H9 (cell line): ENCODE results near the gene NT5DC1. TPM values are rescaled to one million over a fixed set of nuclear protein-coding genes. Genes with fewer than 3 reads are reported as not detected.

ENCODE experiments used
- DNase-seq: peaks from one replicate; pipeline ENCODE4 v3.0.0-alpha.2; 2017
- H2AFZ ChIP-seq: one replicate; pipeline ENCODE4 v1.6.1; 2013; ENCODE audit warnings: mild to moderate bottlenecking, low read length, control low read depth, moderate library complexity
- H2AK5ac ChIP-seq: 2 replicates; pipeline ENCODE4 v1.6.1; 2013; ENCODE audit warnings: low read length, control low read depth, mixed read lengths; ENCODE audit not compliant: insufficient read length
- H2BK120ac ChIP-seq: one replicate; pipeline ENCODE4 v1.6.1; 2013; ENCODE audit warnings: low read depth, mild to moderate bottlenecking, low read length, control low read depth, inconsistent platforms; ENCODE audit not compliant: poor library complexity, severe bottlenecking
- H2BK12ac ChIP-seq: 2 replicates; pipeline ENCODE4 v1.6.1; 2013; ENCODE audit warnings: low read length, control low read depth, mixed read lengths, low read depth; ENCODE audit not compliant: insufficient read length
- H2BK15ac ChIP-seq: 2 replicates; pipeline ENCODE4 v1.6.1; 2013; ENCODE audit warnings: low read depth, low read length, control low read depth
- H2BK20ac ChIP-seq: one replicate; pipeline ENCODE4 v1.6.1; 2013; ENCODE audit warnings: low read depth, mild to moderate bottlenecking, low read length, control low read depth, inconsistent platforms; ENCODE audit not compliant: poor library complexity, severe bottlenecking
- H2BK5ac ChIP-seq: 2 replicates; pipeline ENCODE4 v1.6.1; 2013; ENCODE audit warnings: low read length, control low read depth, mixed read lengths; ENCODE audit not compliant: insufficient read length
- H3K14ac ChIP-seq: 2 replicates; pipeline ENCODE4 v1.6.1; 2013; ENCODE audit warnings: low read length, control low read depth; ENCODE audit not compliant: insufficient read depth
- H3K18ac ChIP-seq: 2 replicates; pipeline ENCODE4 v1.6.1; 2013; ENCODE audit warnings: low read depth, mild to moderate bottlenecking, mixed read lengths, low read length, control low read depth; ENCODE audit not compliant: insufficient read length
- H3K23ac ChIP-seq: 2 replicates; pipeline ENCODE4 v1.6.1; 2013; ENCODE audit warnings: low read length, control low read depth, mixed read lengths, low read depth; ENCODE audit not compliant: insufficient read length
- H3K23me2 ChIP-seq: 2 replicates; pipeline ENCODE4 v1.6.1; 2013; ENCODE audit warnings: low read depth, mild to moderate bottlenecking, mixed read lengths, low read length, control low read depth; ENCODE audit not compliant: insufficient read length, poor library complexity, severe bottlenecking
- H3K27ac ChIP-seq: 2 replicates; pipeline ENCODE4 v1.5.1; 2013; ENCODE audit warnings: low read length, control low read depth, mixed read lengths, low read depth; ENCODE audit not compliant: insufficient read length
- H3K27me3 ChIP-seq: 2 replicates; pipeline ENCODE4 v1.6.1; 2013; ENCODE audit warnings: low read length, control low read depth, inconsistent platforms; ENCODE audit not compliant: insufficient read depth
- H3K4ac ChIP-seq: 2 replicates; pipeline ENCODE4 v1.6.1; 2013; ENCODE audit warnings: low read depth, mild to moderate bottlenecking, control low read depth, inconsistent platforms, low read length, moderate library complexity
- H3K4me1 ChIP-seq: 2 replicates; pipeline ENCODE4 v1.6.1; 2013; ENCODE audit warnings: low read length, control low read depth, inconsistent platforms; ENCODE audit not compliant: insufficient read depth
- H3K4me2 ChIP-seq: 2 replicates; pipeline ENCODE4 v1.6.1; 2013; ENCODE audit warnings: low read length, control low read depth, mixed read lengths; ENCODE audit not compliant: insufficient read length, insufficient read depth
- H3K56ac ChIP-seq: 2 replicates; pipeline ENCODE4 v1.6.1; 2013; ENCODE audit warnings: low read depth, mild to moderate bottlenecking, mixed read lengths, low read length, control low read depth; ENCODE audit not compliant: insufficient read length
- H3K79me1 ChIP-seq: 2 replicates; pipeline ENCODE4 v1.6.1; 2013; ENCODE audit warnings: low read depth, mild to moderate bottlenecking, moderate library complexity, low read length, control low read depth, inconsistent platforms; ENCODE audit not compliant: insufficient read depth, poor library complexity, severe bottlenecking
- H3K79me2 ChIP-seq: 2 replicates; pipeline ENCODE4 v1.6.1; 2013; ENCODE audit warnings: low read length, control low read depth, inconsistent platforms; ENCODE audit not compliant: insufficient read depth
- H3K9ac ChIP-seq: 2 replicates; pipeline ENCODE4 v1.6.1; 2013; ENCODE audit warnings: low read length, control low read depth, mixed read lengths; ENCODE audit not compliant: insufficient read length; ENCODE audit errors: extremely low read depth
- H3K9me3 ChIP-seq: one replicate; pipeline ENCODE4 v1.6.1; 2013; ENCODE audit warnings: low read depth, low read length, inconsistent platforms; ENCODE audit not compliant: control insufficient read depth
- H3T11ph ChIP-seq: one replicate; pipeline ENCODE4 v1.6.1; 2013; ENCODE audit warnings: mild to moderate bottlenecking, low read length, control low read depth, inconsistent platforms
- H4K20me1 ChIP-seq: one replicate; pipeline ENCODE4 v1.6.1; 2013; ENCODE audit not compliant: control insufficient read depth, insufficient read length, insufficient read depth
- H4K5ac ChIP-seq: 2 replicates; pipeline ENCODE4 v1.6.1; 2013; ENCODE audit warnings: low read depth, mild to moderate bottlenecking, mixed read lengths, low read length, control low read depth; ENCODE audit not compliant: insufficient read length
- H4K8ac ChIP-seq: replicated peaks from 2 replicates; pipeline ENCODE4 v1.6.1; 2013; ENCODE audit warnings: low read length, control low read depth, mixed read lengths, low read depth; ENCODE audit not compliant: insufficient read length
- H4K91ac ChIP-seq: 2 replicates; pipeline ENCODE4 v1.6.1; 2013; ENCODE audit warnings: low read depth, mild to moderate bottlenecking, moderate library complexity, mixed read lengths, low read length, control low read depth; ENCODE audit not compliant: insufficient read length
- H3K27ac Mint-ChIP-seq, 3 experiments: 2 replicates in 2 of 3; 3 replicates in 1 of 3; pipeline ENCODE4 v1.8.0; 2020 to 2021; ENCODE audit warnings: mixed read lengths in 3 of 3, mild to moderate bottlenecking in 1 of 3, moderate library complexity in 1 of 3
- H3K27me3 Mint-ChIP-seq: 2 replicates; pipeline ENCODE4 v1.8.0; 2021; ENCODE audit warnings: low read depth, mild to moderate bottlenecking, moderate library complexity, mixed read lengths
- H3K36me3 Mint-ChIP-seq, 3 experiments: 2 replicates in 2 of 3; 3 replicates in 1 of 3; pipeline ENCODE4 v1.8.0; 2020 to 2021; ENCODE audit warnings: low read depth in 3 of 3, mixed read lengths in 3 of 3; ENCODE audit not compliant: insufficient read depth in 1 of 3
- H3K4me1 Mint-ChIP-seq, 2 experiments: 2 replicates each; pipeline ENCODE4 v1.8.0; 2020; ENCODE audit warnings: mixed read lengths in 2 of 2
- H3K4me3 Mint-ChIP-seq, 2 experiments: 2 replicates in 1 of 2; 3 replicates in 1 of 2; pipeline ENCODE4 v1.8.0; 2020 to 2021; ENCODE audit warnings: mild to moderate bottlenecking in 2 of 2, mixed read lengths in 2 of 2, moderate library complexity in 1 of 2
- H3K9me3 Mint-ChIP-seq, 2 experiments: 2 replicates in 1 of 2; 3 replicates in 1 of 2; pipeline ENCODE4 v1.8.0; 2020; ENCODE audit warnings: mild to moderate bottlenecking in 2 of 2, mixed read lengths in 2 of 2, moderate library complexity in 1 of 2
- WGBS: extraction: QIAGEN DNeasy Blood & Tissue Kit; methylation state at CpG from one replicate; pipeline ENCODE4 v1.1.7; 2013; ENCODE audit warnings: missing lambda C conversion rate, low lambda C conversion rate, mixed read lengths; ENCODE audit not compliant: insufficient read length; ENCODE audit errors: extremely low coverage; 5-methylcytosine and 5-hydroxymethylcytosine counted together
- total RNA-seq: library from RNA; stranded (reverse); gene quantifications from 2 replicates; pipeline ENCODE4 v1.2.1, GENCODE V29; 2021
- TF ChIP-seq, protein P1 (sequence below): fragments of 200-600 bp; sonication (generic); conservative IDR thresholded peaks from 3 replicates; pipeline ENCODE4 v1.8.0; 2021; ENCODE audit warnings: antibody characterized with exemption, mild to moderate bottlenecking

NT5DC1 gene
- total RNA-seq, 1 experiment from 2014 or later = 64.9 TPM

DNA sequence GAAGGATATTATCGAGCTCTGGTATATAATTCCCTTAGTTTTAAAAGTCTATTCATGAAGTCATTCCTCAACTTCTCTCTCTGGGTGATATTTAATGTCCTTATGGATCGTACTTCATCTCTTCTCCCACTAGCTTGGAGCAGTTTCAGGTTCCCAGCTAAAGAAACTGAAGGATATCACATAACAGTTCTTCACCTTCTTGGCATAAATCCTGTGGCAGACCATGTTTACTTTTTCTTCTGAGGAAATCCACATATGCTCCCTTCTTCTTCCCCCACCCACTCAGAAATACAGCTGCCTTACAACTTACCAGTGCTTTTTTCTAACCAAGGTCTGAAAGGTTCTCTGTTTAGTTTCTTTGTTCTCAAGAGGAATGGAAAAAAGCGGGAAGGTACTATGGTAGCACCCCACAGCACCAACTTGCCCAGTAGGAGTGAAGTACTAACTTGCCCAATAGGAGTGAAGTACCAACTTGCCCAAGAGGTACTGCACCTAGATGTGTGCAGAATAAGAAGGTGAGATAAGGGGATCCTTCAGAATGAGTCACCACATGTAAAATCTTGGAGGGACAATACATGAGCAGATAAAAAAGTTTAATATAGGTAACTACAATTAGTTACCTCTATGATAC lies 100.1 kb downstream of the NT5DC1 start:
- H3K23me2 ChIP-seq = no peaks in the 10 kb centered on the region
- no peak overlapping the region for H3K56ac ChIP-seq
- no peaks in the 10 kb centered on the region for H3K4me1 ChIP-seq
- no peak overlapping the region for H3K23ac ChIP-seq
- H2AK5ac ChIP-seq = no peak overlapping the region
- H3K36me3 Mint-ChIP-seq = no peaks in the 10 kb centered on the region
- no peak overlapping the region for H3K4me3 Mint-ChIP-seq
- no peak overlapping the region for H2BK120ac ChIP-seq
- H3K79me2 ChIP-seq = no peaks in the 10 kb centered on the region
- H2BK12ac ChIP-seq = no peak overlapping the region
- H2BK15ac ChIP-seq = no peak overlapping the region
- no CpG with 5 or more reads among the region's 3 CpGs for WGBS
- no peak overlapping the region for H3K27ac ChIP-seq
- no peak overlapping the region for H3K9ac ChIP-seq
- no peak overlapping the region for H4K91ac ChIP-seq
- H4K20me1 ChIP-seq = no peaks in the 10 kb centered on the region
- H3K4ac ChIP-seq = no peak overlapping the region
- no peak overlapping the region for H3K18ac ChIP-seq
- no peaks in the 10 kb centered on the region for H3K9me3 Mint-ChIP-seq
- no peak overlapping the region for H3K14ac ChIP-seq
- TF ChIP-seq, protein P1, sequence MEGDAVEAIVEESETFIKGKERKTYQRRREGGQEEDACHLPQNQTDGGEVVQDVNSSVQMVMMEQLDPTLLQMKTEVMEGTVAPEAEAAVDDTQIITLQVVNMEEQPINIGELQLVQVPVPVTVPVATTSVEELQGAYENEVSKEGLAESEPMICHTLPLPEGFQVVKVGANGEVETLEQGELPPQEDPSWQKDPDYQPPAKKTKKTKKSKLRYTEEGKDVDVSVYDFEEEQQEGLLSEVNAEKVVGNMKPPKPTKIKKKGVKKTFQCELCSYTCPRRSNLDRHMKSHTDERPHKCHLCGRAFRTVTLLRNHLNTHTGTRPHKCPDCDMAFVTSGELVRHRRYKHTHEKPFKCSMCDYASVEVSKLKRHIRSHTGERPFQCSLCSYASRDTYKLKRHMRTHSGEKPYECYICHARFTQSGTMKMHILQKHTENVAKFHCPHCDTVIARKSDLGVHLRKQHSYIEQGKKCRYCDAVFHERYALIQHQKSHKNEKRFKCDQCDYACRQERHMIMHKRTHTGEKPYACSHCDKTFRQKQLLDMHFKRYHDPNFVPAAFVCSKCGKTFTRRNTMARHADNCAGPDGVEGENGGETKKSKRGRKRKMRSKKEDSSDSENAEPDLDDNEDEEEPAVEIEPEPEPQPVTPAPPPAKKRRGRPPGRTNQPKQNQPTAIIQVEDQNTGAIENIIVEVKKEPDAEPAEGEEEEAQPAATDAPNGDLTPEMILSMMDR = no peak
- no peaks in the 10 kb centered on the region for H3K9me3 ChIP-seq
- no peak overlapping the region for H2BK5ac ChIP-seq
- no peak overlapping the region for H2BK20ac ChIP-seq
- H3T11ph ChIP-seq = no peak overlapping the region
- H3K4me1 Mint-ChIP-seq = no peaks in the 10 kb centered on the region
- H3K27me3 Mint-ChIP-seq = no peaks in the 10 kb centered on the region
- no peak for DNase-seq
- H3K27ac Mint-ChIP-seq = no peak overlapping the region; a peak in 1 of 7 replicates
- H4K8ac ChIP-seq = no peak overlapping the region
- no peaks in the 10 kb centered on the region for H3K27me3 ChIP-seq
- no peak overlapping the region for H4K5ac ChIP-seq
- no peak overlapping the region for H3K4me2 ChIP-seq
- no peak overlapping the region for H2AFZ ChIP-seq
- no peaks in the 10 kb centered on the region for H3K79me1 ChIP-seq
